Myocyte (in vitro differentiated cells): ENCODE data around the gene RASSF9. TPM values are rescaled to one million over a fixed set of nuclear protein-coding genes. Genes with fewer than 3 reads are reported as not detected.

Source experiments
- DNase-seq: peaks from one replicate; pipeline ENCODE4 v3.0.0-alpha.2; 2012; ENCODE audit warnings: low read depth
- polyA plus RNA-seq: library from polyadenylated mRNA; unstranded; fragments of >200 nt; gene quantifications from one replicate; pipeline ENCODE4 v1.2.1, GENCODE V29; 2012; ENCODE audit warnings: missing spikeins
- total RNA-seq: library from RNA; depleted of rRNA; stranded (reverse); fragments of >200 nt; gene quantifications from 2 replicates; pipeline ENCODE4 v1.2.3, GENCODE V29; 2014

RASSF9 gene
- total RNA-seq: 0.05 and 0.08 TPM in 2 replicates
- polyA plus RNA-seq: 0.19 TPM

DNA sequence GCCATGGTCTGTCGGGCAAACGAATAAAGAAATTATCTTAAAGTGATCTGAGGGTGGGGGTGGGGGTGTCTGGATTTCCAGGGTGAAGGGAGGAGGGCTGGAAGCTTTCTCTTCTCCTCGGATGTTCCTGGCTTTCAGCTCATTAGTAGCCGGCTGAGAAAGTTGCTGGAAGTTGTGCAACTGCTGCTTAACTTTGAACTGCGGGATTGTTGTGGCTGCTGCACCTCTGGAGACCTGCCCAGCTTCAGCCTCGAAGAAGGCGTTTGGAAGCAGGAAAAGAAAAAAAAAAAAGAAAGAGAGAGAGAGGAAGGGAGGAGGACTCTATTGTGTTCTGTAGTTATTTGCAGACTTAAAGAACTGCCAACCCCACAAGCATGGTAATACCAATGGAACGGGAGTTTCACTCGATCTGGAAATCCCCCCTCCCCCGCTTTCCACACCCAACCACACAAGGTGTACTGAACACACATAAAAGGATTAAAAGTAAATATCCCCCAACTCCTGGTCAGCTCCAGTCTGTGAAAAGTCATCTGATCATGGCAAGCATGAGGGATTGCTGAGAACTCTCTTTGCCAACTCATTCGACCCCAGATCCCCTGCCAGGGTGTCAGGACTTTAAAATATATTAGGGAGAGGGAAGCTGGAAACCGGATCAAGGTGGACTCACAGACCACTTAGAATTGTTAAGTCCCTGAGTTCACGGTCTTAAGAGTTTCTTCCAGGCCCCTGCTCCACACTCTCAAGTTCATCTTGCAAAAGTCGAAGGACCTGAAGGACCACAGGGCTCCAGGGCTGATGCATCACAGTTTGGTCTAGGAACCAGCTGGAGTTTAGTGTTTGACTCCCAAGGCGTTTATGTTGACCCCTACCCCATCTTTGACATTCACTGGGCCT lies at the start of gene RASSF9:
TSS of gene RASSF9 (minus strand) at position 213 of the 894 bp plus-strand sequence. CDS start at position 5, 208 bp downstream.
- DNase-seq: peak; percentile 38

DNA sequence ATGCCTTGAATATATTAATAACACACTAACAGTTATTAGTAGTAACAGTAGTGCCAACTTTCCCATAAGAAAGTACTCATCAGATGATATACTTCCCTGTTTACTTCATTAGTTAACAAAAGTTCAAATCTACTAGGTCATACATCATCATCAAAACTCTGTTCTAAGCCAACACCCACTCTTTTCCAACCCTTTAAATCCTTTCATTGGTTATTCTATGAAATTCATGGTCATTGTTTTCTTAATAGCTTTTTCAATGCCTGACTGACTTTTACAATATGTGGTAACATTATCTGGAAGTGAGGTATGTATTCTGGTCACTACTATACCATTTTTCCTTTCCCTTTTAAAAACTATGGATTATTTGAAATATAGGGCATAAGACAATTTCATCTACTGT lies 47.6 kb upstream of the RASSF9 start:
- no peak for DNase-seq

DNA sequence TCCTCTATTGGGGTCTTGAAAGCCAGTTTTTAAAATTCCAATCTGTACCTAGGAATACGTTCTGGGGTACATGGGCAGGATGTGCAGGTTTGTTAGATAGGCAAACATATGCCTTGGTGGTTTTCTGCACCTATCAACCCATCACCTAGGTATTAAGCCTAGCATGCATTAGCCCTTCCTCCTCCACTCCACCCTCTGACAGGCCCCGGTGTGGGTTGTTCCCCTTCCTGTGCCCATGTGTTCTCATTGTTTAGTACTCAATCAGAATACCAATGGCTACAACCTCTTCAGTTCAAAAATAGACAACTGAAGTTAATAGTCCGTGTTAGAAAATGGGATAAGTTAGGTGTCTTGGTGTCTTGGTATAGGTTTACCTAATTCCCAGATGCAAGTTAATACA lies 41.2 kb upstream of the RASSF9 start:
- DNase-seq: no peak

DNA sequence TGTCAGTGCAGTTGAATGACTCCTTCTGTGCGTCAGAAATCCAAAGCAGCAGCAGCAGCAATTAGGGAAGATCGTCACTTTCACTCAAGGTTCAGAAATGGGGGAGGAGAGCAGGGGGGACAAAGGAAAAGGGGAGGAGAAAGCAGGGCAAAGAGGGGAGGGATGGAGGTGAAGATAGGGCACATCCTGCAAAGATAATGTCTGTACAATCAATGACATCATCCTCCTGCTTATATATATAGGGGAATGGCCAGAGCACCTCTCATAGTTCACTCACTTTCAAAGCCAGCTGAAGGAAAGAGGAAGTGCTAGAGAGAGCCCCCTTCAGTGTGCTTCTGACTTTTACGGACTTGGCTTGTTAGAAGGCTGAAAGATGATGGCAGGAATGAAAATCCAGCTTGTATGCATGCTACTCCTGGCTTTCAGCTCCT lies 37.8 kb upstream of the RASSF9 start, which contains the start of gene NTS:
TSS of gene NTS (plus strand) at position 265 of the 431 bp plus-strand sequence. CDS start at position 374, 109 bp downstream.
- DNase-seq: no peak

DNA sequence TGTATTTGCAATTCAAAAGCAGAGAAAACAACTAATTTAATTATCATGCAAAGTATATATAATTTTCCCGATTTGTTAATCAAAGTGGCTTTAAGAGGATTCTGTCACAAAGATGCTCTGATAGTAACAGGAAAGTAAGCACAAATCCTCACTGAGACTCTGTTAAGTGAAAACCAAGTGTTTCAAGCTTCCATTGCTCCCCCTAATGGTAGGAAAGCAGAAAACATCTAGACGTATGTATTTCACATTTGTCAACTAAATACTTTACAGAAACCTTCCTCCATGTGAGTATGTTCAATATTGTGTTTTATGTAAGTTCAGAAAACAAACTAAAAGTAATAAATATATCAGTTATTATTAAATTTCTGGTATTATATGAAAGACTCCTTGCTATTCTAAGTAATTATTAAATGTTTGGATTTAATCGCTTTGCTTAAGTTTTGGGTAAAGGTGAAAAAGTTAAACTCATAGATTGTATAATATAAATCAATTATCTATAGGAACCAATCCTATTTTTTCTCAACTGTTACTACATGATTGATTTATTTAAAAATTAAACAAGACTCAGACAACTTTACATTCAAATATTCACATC lies 36.4 kb upstream of the RASSF9 start:
- DNase-seq: peak; percentile 55

GRCh38 chr12:85866986-85867776 lies 31.0 kb upstream of the RASSF9 start:
- DNase-seq: peak; percentile 63

DNA sequence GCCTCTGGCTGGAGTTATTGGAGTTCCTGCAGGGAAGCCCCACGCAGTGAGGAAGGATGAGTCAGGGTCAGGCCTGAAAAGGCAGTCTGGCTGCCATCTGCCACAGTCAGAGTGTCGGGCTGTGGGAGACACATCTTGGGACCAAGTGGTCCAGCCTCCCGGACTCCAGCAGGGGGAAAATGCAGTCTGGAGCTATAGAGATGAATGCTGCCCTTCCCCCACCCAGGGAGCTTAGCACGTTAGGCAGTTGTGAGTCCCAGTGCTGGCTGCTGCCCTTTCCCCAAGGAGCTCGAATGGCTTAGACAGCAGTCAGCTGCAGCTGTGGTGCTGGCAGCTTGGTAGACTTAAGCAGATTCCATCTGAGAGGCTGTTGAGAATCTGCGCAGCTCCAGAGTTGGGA lies 29.7 kb upstream of the RASSF9 start:
- DNase-seq: peak; percentile 1

GRCh38 chr12:85856966-85857365 lies 20.8 kb upstream of the RASSF9 start:
- DNase-seq: no peak

DNA sequence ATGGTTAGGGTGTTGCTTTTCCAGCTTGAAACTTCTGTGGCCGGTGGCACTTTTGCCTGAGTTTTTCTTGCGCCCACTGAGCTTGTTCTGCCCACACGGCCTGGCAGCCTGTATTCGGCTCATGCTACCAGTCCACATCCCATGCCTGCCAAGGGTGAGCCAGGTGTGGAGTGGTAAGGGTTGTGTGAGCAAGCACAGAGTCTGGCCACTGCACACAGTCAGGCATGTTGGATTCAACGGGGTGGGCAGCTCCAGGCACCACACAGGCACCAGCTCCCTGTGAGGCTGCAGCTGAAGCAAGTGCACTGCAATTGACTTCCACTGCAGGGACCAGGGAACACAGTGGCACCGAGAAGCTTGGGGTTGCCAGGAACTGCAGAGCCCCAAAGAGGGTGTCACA lies 19.1 kb upstream of the RASSF9 start:
- DNase-seq: no peak

- no peak for DNase-seq
Measured at GRCh38 chr12:85849344-85849743, 13.1 kb upstream of the RASSF9 start.

DNA sequence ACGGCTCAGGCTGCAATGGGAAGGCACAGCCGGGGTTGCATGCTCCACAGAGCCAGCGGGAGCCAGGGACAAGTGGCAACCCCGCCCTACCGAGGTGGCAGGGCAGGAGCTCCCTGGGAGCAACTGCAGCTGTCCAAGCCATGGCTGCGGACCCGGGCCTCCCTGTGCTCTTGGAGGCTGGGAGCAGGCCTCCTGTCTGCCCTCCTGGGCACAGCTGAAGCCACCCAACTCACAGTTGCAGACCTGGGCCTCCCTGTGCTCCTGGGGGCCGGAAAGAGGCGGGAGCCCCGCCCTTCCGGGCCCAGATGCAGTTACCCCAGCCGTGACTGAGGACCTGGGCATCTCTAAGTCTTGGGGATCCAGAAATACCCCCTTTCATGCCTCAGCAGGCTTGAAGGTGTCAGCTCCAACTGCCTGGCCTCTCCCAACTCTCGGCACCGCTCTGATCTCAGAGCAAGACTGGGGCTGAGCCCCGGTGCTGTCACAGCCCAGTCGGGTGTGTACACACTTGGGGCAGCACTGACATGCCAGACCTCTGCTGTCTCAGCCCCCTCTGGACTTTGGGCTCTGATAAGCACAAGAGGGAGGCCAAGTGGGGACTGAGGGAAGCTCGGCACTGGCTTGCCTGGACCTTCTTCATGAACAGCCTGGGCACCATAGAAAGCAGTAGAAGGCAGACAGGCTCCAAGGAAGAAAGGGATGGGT lies 7.5 kb upstream of the RASSF9 start:
- no peak for DNase-seq

- peak; percentile 26 for DNase-seq
Measured at GRCh38 chr12:85835426-85836196, 598 bp downstream of the RASSF9 start.

- DNase-seq: peak; percentile 1
Measured at GRCh38 chr12:85834378-85834777, 1.8 kb downstream of the RASSF9 start.

GRCh38 chr12:85833579-85833978 lies 2.6 kb downstream of the RASSF9 start:
- no peak for DNase-seq

GRCh38 chr12:85831327-85831990 lies 4.8 kb downstream of the RASSF9 start:
- DNase-seq: no peak

GRCh38 chr12:85829391-85829790 lies 6.8 kb downstream of the RASSF9 start:
- no peak for DNase-seq

DNA sequence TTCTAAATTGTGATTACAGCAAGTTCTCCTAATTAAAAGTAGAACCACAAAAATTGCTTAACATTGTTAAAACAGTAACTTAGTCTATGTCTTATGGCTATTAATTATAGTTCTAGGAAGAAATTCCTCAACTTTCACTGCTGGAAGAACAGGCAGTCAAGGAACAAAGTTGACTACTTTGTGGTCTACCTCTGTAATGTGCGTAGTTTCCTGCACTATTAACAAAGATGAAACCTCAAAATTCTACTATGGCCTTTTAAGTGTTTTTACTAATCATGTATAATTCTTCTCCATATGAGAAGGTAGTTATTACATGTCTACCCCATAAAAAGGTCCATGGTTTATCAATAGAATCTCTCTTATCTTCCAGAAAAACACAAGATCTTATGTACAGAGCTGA lies 7.6 kb downstream of the RASSF9 start:
- DNase-seq: no peak

- no peak for DNase-seq
Measured at GRCh38 chr12:85825746-85826145, 10.5 kb downstream of the RASSF9 start.

- no peak for DNase-seq
Measured at GRCh38 chr12:85823436-85824180, 12.6 kb downstream of the RASSF9 start.
